Subcutaneous adipose tissue (tissue), 4 donors: Measurements from ENCODE around the gene ZBTB32. TPM values are rescaled to one million over a fixed set of nuclear protein-coding genes. Genes with fewer than 3 reads are reported as not detected.

ENCODE experiments used
- CTCF ChIP-seq: fragments of 450-650 bp; IDR thresholded peaks from one replicate; pipeline ENCODE4 v1.5.1; 2016; ENCODE audit warnings: low read depth, mild to moderate bottlenecking, control low read depth, antibody characterized with exemption, moderate library complexity
- total RNA-seq, 4 donors: library from RNA; depleted of rRNA; stranded (reverse); fragments of >200 nt; gene quantifications; one replicate each; pipeline ENCODE4 v1.1.0, GENCODE V29; 2016

Gene ZBTB32
- total RNA-seq, 4 donors from 2014 or later = 0.33 TPM; not detected in 3

GRCh38 chr19:35741203-35741515 is 36.8 kb downstream of the ZBTB32 start:
- no peak for TF ChIP-seq CTCF

DNA sequence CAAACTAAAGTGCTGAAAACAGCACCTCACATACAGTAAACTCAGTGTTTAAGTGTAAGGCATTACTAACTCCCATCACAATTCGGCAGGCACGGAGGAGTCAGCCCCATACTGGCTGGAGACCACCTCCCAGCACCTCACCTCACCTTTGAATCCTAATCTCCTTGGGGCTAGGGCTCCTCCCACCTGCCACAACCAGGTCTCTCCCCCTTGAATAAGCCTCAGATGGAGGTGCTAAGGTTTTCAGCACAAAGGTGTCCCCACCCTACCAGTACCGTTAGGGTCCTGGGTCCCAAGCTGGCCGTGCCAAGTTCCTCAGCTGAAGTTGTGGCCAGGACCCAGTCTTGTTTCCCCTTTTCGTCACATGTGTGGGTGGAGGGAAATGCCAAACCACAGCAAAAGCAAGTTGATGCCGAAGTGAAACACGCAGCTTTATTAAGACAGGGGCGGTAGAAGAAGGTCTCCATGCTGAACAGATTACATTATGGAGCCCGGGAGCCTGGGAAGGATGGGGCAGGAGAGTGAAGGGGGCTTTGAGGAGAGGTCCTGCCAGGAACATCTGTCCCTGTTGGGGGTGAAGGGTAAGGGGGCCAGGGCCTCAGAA is 37.9 kb downstream of the ZBTB32 start, which contains the start of gene IGFLR1:
TSS of gene IGFLR1 (minus strand) at position 332 of the 604 bp plus-strand sequence. CDS start 1,272 bp downstream, outside the sequence.
- no peak for TF ChIP-seq CTCF

- TF ChIP-seq CTCF = no peak
These were observed 39.5 kb downstream of the ZBTB32 start for GRCh38 chr19:35743640-35744429.

GRCh38 chr19:35744430-35745327 is 40.3 kb downstream of the ZBTB32 start:
- no peak for TF ChIP-seq CTCF

- no peak for TF ChIP-seq CTCF
These were observed 41.1 kb downstream of the ZBTB32 start, which contains the start of the genes PSENEN and U2AF1L4 for GRCh38 chr19:35745328-35746086. Gene PSENEN (plus strand): TSS chr19:35745651. CDS start chr19:35745931, 280 bp downstream. Gene U2AF1L4 (minus strand): TSS chr19:35745418. CDS start chr19:35745391, 27 bp downstream.

DNA sequence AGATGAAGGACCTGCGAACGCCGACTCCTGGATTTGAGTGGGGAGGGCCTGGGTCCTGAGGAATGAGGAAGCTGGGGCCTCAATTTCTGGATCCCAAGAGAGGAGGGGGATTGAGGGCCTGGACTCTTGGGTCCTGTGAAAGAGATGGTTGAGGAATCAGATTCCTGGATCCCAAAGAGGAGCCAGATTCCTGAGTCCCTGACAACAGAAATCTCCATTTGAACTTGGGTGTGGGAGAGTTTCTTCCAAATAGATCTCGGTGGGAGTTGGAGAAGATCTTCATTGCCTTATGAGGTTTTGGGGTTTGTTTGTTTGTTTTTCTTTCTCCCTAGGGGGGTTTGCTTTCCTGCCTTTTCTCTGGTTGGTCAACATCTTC is 41.7 kb downstream of the ZBTB32 start:
- no peak for TF ChIP-seq CTCF
